Measurements from ENCODE around the gene DLL1.

The DLL1 gene

GRCh38 chr6:170297576-170298330 is 6.9 kb upstream of the DLL1 start:
- DNase-seq (ENCODE audit: extremely low read depth, insufficient read length): no peak
- no peaks in the 10 kb centered on the region for H3K36me3 ChIP-seq (ENCODE audit: control insufficient read depth, insufficient read depth, low read length)
- H3K27me3 ChIP-seq (replicated peaks; ENCODE audit: control insufficient read depth, insufficient read depth, low read length): peaks cover 6% of the 10 kb centered on the region
- H3K4me3 ChIP-seq (replicated peaks; ENCODE audit: low read depth, low read length): no peak overlapping the region
- TF ChIP-seq, protein P1, sequence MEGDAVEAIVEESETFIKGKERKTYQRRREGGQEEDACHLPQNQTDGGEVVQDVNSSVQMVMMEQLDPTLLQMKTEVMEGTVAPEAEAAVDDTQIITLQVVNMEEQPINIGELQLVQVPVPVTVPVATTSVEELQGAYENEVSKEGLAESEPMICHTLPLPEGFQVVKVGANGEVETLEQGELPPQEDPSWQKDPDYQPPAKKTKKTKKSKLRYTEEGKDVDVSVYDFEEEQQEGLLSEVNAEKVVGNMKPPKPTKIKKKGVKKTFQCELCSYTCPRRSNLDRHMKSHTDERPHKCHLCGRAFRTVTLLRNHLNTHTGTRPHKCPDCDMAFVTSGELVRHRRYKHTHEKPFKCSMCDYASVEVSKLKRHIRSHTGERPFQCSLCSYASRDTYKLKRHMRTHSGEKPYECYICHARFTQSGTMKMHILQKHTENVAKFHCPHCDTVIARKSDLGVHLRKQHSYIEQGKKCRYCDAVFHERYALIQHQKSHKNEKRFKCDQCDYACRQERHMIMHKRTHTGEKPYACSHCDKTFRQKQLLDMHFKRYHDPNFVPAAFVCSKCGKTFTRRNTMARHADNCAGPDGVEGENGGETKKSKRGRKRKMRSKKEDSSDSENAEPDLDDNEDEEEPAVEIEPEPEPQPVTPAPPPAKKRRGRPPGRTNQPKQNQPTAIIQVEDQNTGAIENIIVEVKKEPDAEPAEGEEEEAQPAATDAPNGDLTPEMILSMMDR (IDR thresholded peaks at IDR 0.05; ENCODE audit: insufficient read depth, low read length, poor library complexity, severe bottlenecking): no peak

GRCh38 chr6:170296746-170297575 is 6.1 kb upstream of the DLL1 start:
- no peak for DNase-seq (ENCODE audit: extremely low read depth, insufficient read length)
- H3K27me3 ChIP-seq (replicated peaks; ENCODE audit: control insufficient read depth, insufficient read depth, low read length): peaks cover 8% of the 10 kb centered on the region
- H3K4me3 ChIP-seq (replicated peaks; ENCODE audit: low read depth, low read length): no peak overlapping the region
- no peaks in the 10 kb centered on the region for H3K36me3 ChIP-seq (ENCODE audit: control insufficient read depth, insufficient read depth, low read length)
- TF ChIP-seq, protein P1 (IDR thresholded peaks at IDR 0.05; ENCODE audit: insufficient read depth, low read length, poor library complexity, severe bottlenecking): no peak

DNA sequence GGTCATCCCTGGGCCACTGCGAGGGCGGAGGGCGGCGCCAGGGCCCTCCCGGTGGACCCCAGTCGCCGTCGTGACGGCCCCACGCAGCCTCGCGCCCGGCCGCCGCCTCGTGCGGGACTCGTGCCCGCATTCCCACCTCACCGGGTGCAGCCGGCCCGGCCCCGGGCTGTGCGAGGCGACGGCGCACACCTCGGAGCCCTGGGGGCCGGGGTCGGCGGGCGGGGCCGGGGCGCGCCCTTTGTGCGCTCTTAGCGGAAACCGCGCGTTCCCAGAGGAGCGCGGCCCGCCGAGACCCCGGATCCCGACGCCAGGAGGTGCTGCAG is 5.5 kb upstream of the DLL1 start:
- no peak for DNase-seq (ENCODE audit: extremely low read depth, insufficient read length)
- Histone ChIP-seq H3K4me3 (replicated peaks; ENCODE audit: low read depth, low read length) (no peak overlapping the region), H3K36me3 (ENCODE audit: control insufficient read depth, insufficient read depth, low read length) (no peaks in the 10 kb centered on the region), H3K27me3 (replicated peaks; ENCODE audit: control insufficient read depth, insufficient read depth, low read length) (peaks cover 8% of the 10 kb centered on the region)
- TF ChIP-seq, protein P1 (IDR thresholded peaks at IDR 0.05; ENCODE audit: insufficient read depth, low read length, poor library complexity, severe bottlenecking): no peak

DNA sequence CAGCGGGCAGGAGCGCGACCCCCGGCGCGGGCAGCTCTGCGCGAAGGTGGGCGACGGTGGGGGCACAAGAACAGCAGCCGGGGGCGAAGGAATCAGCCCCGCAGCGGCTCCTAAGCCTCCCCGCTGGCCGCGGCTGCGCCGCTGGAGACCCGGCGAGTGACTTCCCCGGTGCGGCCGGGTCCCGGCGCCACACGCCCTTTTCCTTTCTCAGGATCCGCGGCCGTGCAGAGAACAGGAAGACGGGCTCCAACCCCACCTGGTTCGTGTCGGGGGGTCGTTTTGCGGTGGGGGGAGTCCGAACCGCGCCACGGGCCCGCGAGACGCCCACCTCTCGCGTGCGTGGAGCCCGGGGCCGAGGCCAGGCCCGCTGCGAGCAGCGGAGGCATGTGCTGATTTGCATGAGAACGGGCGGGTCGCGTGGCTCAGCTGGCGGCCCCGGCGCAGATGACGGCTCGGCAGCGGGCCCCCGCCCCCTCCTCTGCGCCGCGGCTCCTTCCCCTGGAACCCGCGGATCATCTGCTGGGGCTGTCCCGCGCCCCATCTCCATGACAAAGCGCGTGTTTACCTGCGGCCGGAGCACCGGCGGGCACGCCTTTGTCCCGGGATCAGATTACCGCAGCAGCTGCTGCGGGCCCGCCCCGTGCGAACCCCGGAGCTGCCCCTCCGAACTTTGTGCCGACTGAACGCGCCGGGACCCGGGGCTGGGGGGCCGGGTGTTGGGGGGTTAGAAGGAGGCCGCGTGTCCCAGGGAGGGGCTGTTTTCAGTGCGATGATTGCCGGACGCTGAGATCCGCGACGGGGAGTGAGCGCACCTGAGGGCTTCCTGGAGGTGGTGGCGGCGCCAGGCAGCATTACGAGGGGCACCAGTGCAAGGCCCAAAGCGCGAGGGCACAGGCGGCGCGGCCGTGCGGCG is 4.9 kb upstream of the DLL1 start:
- Histone ChIP-seq H3K27me3 (replicated peaks; ENCODE audit: control insufficient read depth, insufficient read depth, low read length) (peaks cover 8% of the 10 kb centered on the region), H3K4me3 (replicated peaks; ENCODE audit: low read depth, low read length) (peak overlapping the region; percentile 44), H3K36me3 (ENCODE audit: control insufficient read depth, insufficient read depth, low read length) (no peaks in the 10 kb centered on the region)
- TF ChIP-seq, protein P1 (IDR thresholded peaks at IDR 0.05; ENCODE audit: insufficient read depth, low read length, poor library complexity, severe bottlenecking): no peak
- peak; percentile 53 for DNase-seq (ENCODE audit: extremely low read depth, insufficient read length)

GRCh38 chr6:170294813-170295509 is 4.1 kb upstream of the DLL1 start:
- TF ChIP-seq, protein P1 (IDR thresholded peaks at IDR 0.05; ENCODE audit: insufficient read depth, low read length, poor library complexity, severe bottlenecking): no peak
- Histone ChIP-seq H3K27me3 (replicated peaks; ENCODE audit: control insufficient read depth, insufficient read depth, low read length) (peaks cover 8% of the 10 kb centered on the region), H3K4me3 (replicated peaks; ENCODE audit: low read depth, low read length) (no peak overlapping the region; the same call in 1 of the 2 replicates), H3K36me3 (ENCODE audit: control insufficient read depth, insufficient read depth, low read length) (no peaks in the 10 kb centered on the region)
- no peak for DNase-seq (ENCODE audit: extremely low read depth, insufficient read length)

Data from GM06990 (cell line).